Sigmoid colon (tissue), 4 donors: ENCODE results near the gene DNAH3.

Experiments
- CTCF ChIP-seq, 4 experiments: fragments of 450-650 bp in 3 of 4; fragments of 200-600 bp in 1 of 4; IDR thresholded peaks; one replicate each; pipeline ENCODE4 v1.5.1; 2016 to 2019; ENCODE audit warnings: antibody characterized with exemption in 4 of 4, mild to moderate bottlenecking in 3 of 4, moderate library complexity in 2 of 4
- POLR2A ChIP-seq, 2 donors: fragments of 450-650 bp; IDR thresholded peaks; one replicate each; pipeline ENCODE4 v1.6.1; 2016; ENCODE audit warnings: antibody characterized with exemption in 2 of 2, mild to moderate bottlenecking in 2 of 2, moderate library complexity in 2 of 2
- POLR2AphosphoS5 ChIP-seq, 4 donors: sonication (generic); formaldehyde crosslinking; IDR thresholded peaks; one replicate each; pipeline ENCODE4 v1.6.1; 2017; ENCODE audit warnings: antibody characterized with exemption in 4 of 4

GRCh38 chr16:21075252-21075651 is 75.4 kb downstream of the DNAH3 start:
- TF ChIP-seq POLR2A (IDR thresholded peaks at IDR 0.05) (no peak), POLR2AphosphoS5 (IDR thresholded peaks at IDR 0.05) (no peak), CTCF (IDR thresholded peaks at IDR 0.05) (no peak)
